GM12878 (cell line): ENCODE data around the gene TOLLIP. TPM values are rescaled to one million over a fixed set of nuclear protein-coding genes. Genes with fewer than 3 reads are reported as not detected.

Experiments
- ATAC-seq: fragments of 200-7000 bp; cut with Tn5 transposase; 3 replicates; pipeline ENCODE4 v1.9.1; 2020; ENCODE audit warnings: mild to moderate bottlenecking, moderate library complexity
- BruUV-seq: library from RNA; stranded (reverse); fragments of 400-500 nt; replicated peaks from 2 replicates; lab custom pipeline; 2021; lab: Mats Ljungman, UMichigan
- CTCF ChIA-PET: fragments of 300-600 bp; sonication (Branson Sonifier 250); formaldehyde crosslinking; extraction: SDS; loops from one replicate; lab custom pipeline; 2021; ENCODE audit warnings: inconsistent platforms; lab: Yijun Ruan, JAX
- POLR2A ChIA-PET: fragments of 350-600 bp; formaldehyde crosslinking; extraction: SDS; loops from one replicate; lab custom pipeline; 2021; ENCODE audit warnings: inconsistent platforms; lab: Charles Lee
- RAD21 ChIA-PET: fragments of 300-600 bp; sonication (Branson Sonifier 250); formaldehyde crosslinking; loops from one replicate; lab custom pipeline; 2023; ENCODE audit warnings: antibody characterized with exemption; ENCODE audit not compliant: unreplicated experiment; lab: Charles Lee
- SMC1A ChIA-PET: fragments of 300-600 bp; sonication (Branson Sonifier 250); formaldehyde crosslinking; loops from one replicate; lab custom pipeline; 2023; ENCODE audit not compliant: unreplicated experiment, uncharacterized antibody; lab: Charles Lee
- DNase-seq: peaks from one replicate; pipeline ENCODE4 v3.0.0-alpha.2; 2011; ENCODE audit warnings: low read depth, low spot score
- FAIRE-seq: peaks from 3 replicates; lab custom pipeline; 2011; peaks lifted over from hg19 to GRCh38; lab: Jason Lieb, UNC
- H2AFZ ChIP-seq: 2 replicates; pipeline ENCODE4 v1.6.0; 2011; ENCODE audit warnings: low read depth, low read length, control low read depth; ENCODE audit not compliant: control insufficient read depth
- H3K27ac ChIP-seq: 2 replicates; pipeline ENCODE4 v1.5.1; 2011; ENCODE audit warnings: control low read depth; ENCODE audit not compliant: control insufficient read depth, insufficient read depth
- H3K27me3 ChIP-seq, 2 experiments: replicated peaks in 1 of 2; 2 replicates each; pipeline versions ENCODE4 v1.6.0 to v1.6.1; 2011; ENCODE audit warnings: low read length in 1 of 2; ENCODE audit not compliant: control insufficient read depth in 2 of 2, insufficient read depth in 2 of 2
- H3K36me3 ChIP-seq, 2 experiments: 2 replicates each; pipeline ENCODE4 v1.5.1; 2011; ENCODE audit warnings: low read length in 1 of 2; ENCODE audit not compliant: control insufficient read depth in 2 of 2, insufficient read depth in 2 of 2
- H3K4me1 ChIP-seq: 2 replicates; pipeline ENCODE4 v1.6.1; 2011; ENCODE audit warnings: mild to moderate bottlenecking, low read length, moderate library complexity, mixed read lengths; ENCODE audit not compliant: control insufficient read depth, insufficient read depth
- H3K4me2 ChIP-seq: 2 replicates; pipeline ENCODE4 v1.6.0; 2011; ENCODE audit warnings: control low read depth; ENCODE audit not compliant: control insufficient read depth, insufficient read depth
- H3K4me3 ChIP-seq: fragments of 200-600 bp; sonication (generic); 2 replicates; pipeline ENCODE4 v1.5.1; 2016
- H3K79me2 ChIP-seq: 2 replicates; pipeline ENCODE4 v1.6.0; 2011; ENCODE audit warnings: low read length; ENCODE audit not compliant: control insufficient read depth, insufficient read depth
- H3K9ac ChIP-seq: 2 replicates; pipeline ENCODE4 v1.8.0; 2011; ENCODE audit warnings: low read length, control low read depth, mixed read lengths; ENCODE audit not compliant: control insufficient read depth, insufficient read depth
- H3K9me3 ChIP-seq: replicated peaks from 3 replicates; pipeline ENCODE4 v1.5.1; 2011; ENCODE audit warnings: mild to moderate bottlenecking, low read length; ENCODE audit not compliant: control insufficient read depth, insufficient read depth
- H4K20me1 ChIP-seq: 2 replicates; pipeline ENCODE4 v1.6.0; 2011; ENCODE audit not compliant: control insufficient read depth, insufficient read depth
- ESRRA ChIP-seq: IDR thresholded peaks from 2 replicates; pipeline ENCODE4 v1.6.1; 2012; ENCODE audit warnings: mild to moderate bottlenecking, low read length, improper control_type of control experiment
- POLR2A ChIP-seq: IDR thresholded peaks from 2 replicates; pipeline ENCODE4 v1.6.1; 2011; ENCODE audit warnings: low read depth, mild to moderate bottlenecking, low read length
- RAD21 ChIP-seq: IDR thresholded peaks from 2 replicates; pipeline ENCODE4 v1.6.1; 2011; ENCODE audit warnings: mild to moderate bottlenecking, low read depth, low read length, moderate library complexity; ENCODE audit not compliant: insufficient read depth
- SUZ12 ChIP-seq: fragments of 200-600 bp; sonication (generic); IDR thresholded peaks from one replicate; pipeline ENCODE4 v1.6.1; 2018; ENCODE audit warnings: antibody characterized with exemption, mild to moderate bottlenecking; ENCODE audit not compliant: unreplicated experiment
- WGBS: methylation state at CpG from one replicate; pipeline ENCODE4 v1.1.6; 2016; ENCODE audit warnings: low lambda C conversion rate; ENCODE audit not compliant: insufficient replicate concordance, insufficient coverage; ENCODE audit errors: missing lambda C conversion rate; 5-methylcytosine and 5-hydroxymethylcytosine counted together
- in situ Hi-C: fragments of 300-500 bp; cut with MboI; formaldehyde crosslinking; loops from 9 replicates; pipeline ENCODE4 v1.14.3; 2018; ENCODE audit warnings: mixed read lengths
- intact Hi-C: fragments of 100-400 bp; cut with micrococcal nuclease; formaldehyde crosslinking; loops from one replicate; pipeline ENCODE4 v1.14.2; 2022; ENCODE audit not compliant: unreplicated experiment
- polyA plus RNA-seq, 11 experiments: library from polyadenylated mRNA; depleted of rRNA in 4 of 11; unstranded in 6 of 11; stranded (reverse) in 5 of 11; fragments of >200 nt; fragmentation: Nextera tagmentation in 4 of 11; fragmentation: Illumina TruSeq in 1 of 11; extraction: Ambion mirVana in 4 of 11; extraction: Trizol in 1 of 11; gene quantifications; 1 replicate in 1 of 11; 2 replicates in 10 of 11; pipeline versions ENCODE4 v1.2.1 to v1.2.3, GENCODE V29; 2011 to 2016; ENCODE audit warnings: inconsistent platforms in 2 of 11, missing spikeins in 2 of 11, low read depth in 1 of 11
- total RNA-seq, 4 experiments: library from RNA; depleted of rRNA in 3 of 4; stranded (reverse); fragments of >200 nt in 3 of 4; fragmentation: Illumina TruSeq in 1 of 4; extraction: Trizol in 1 of 4; gene quantifications; 2 replicates each; pipeline versions ENCODE4 v1.2.1 to v1.2.3, GENCODE V29; 2013 to 2021
- TF ChIP-seq, protein P1 (sequence below): fragments of 450-650 bp; conservative IDR thresholded peaks from 2 replicates; pipeline ENCODE4 v1.6.1; 2017; ENCODE audit warnings: mild to moderate bottlenecking, moderate library complexity

TOLLIP gene
- total and polyA plus RNA-seq, 10 of the 15 experiments (the other 5 are each of a cell fraction or from before 2014, with no cell fraction given) = 0.47 to 39.5 (median 21.6) TPM

DNA sequence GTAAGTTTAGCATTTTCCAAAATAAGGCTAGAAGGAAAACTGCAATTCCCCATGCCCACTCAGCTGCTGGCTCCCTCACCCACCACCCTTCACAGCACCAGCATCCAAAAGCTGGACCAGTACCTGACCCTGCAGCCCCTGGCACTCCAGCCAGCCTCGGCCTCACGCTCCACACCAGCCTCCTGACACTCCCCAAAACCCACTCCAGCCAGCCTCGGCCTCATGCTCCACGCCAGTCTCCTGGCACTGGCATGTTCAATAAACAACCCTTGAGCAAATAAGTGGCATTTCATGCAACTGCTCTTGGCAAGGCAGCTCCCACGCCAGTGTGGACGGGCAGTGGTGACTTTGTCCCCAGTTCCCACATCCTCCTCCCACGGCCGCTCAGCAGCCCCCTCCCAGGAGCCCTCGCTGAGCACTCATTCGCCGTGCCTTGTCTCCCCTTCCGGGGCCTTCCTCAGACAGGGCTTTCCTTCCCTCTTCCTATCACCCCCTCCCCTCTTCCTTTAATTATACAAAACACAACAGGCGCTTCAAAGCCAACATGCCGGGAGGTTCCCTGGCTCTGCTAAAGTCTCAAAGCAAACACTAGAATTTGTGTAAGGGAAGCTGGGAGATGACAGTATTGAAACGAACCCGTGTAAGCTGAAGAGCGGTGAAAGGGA is 6.8 kb downstream of the TOLLIP start:
- H3K36me3 ChIP-seq = peaks cover 0 to 5% of the 10 kb centered on the region in 2 experiments; a peak in 2 of 4 replicates
- no peak for FAIRE-seq
- peaks cover 8% of the 10 kb centered on the region for H3K4me1 ChIP-seq
- H3K79me2 ChIP-seq = peaks cover 7% of the 10 kb centered on the region
- RAD21 ChIA-PET = no interaction called here
- no TSS peak for BruUV-seq
- POLR2A ChIA-PET = no interaction called here
- no peaks in the 10 kb centered on the region; the same call in 1 of the 2 replicates for H4K20me1 ChIP-seq
- CTCF ChIA-PET = no interaction called here
- SMC1A ChIA-PET = no interaction called here
- in situ Hi-C loops = no loop called here
- H3K27me3 ChIP-seq = no peaks in the 10 kb centered on the region
- DNase-seq = no peak
- ATAC-seq = no peak
- H3K9ac ChIP-seq = no peak overlapping the region
- H2AFZ ChIP-seq = no peak overlapping the region
- no peak overlapping the region for H3K27ac ChIP-seq
- TF ChIP-seq ESRRA (no peak), RAD21 (no peak), POLR2A (0 out of 2 replicates have a peak, but pooled peaks have one; percentile 20), SUZ12 (no peak)
- TF ChIP-seq, protein P1, sequence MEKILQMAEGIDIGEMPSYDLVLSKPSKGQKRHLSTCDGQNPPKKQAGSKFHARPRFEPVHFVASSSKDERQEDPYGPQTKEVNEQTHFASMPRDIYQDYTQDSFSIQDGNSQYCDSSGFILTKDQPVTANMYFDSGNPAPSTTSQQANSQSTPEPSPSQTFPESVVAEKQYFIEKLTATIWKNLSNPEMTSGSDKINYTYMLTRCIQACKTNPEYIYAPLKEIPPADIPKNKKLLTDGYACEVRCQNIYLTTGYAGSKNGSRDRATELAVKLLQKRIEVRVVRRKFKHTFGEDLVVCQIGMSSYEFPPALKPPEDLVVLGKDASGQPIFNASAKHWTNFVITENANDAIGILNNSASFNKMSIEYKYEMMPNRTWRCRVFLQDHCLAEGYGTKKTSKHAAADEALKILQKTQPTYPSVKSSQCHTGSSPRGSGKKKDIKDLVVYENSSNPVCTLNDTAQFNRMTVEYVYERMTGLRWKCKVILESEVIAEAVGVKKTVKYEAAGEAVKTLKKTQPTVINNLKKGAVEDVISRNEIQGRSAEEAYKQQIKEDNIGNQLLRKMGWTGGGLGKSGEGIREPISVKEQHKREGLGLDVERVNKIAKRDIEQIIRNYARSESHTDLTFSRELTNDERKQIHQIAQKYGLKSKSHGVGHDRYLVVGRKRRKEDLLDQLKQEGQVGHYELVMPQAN = no peak
- TF ChIP-seq, all 136 proteins: peak for 1
- intact Hi-C loops = loop anchor here (10.0 kb wide), 2 partner anchors 82 to 272 kb away; partner anchors contain the start of genes BRSK2 and DUSP8
- H3K4me2 ChIP-seq = no peak overlapping the region
- 83% methylated on average over 17 of the region's 17 CpGs for WGBS
- no peaks in the 10 kb centered on the region; the same call in 2 of the 3 replicates for H3K9me3 ChIP-seq
- H3K4me3 ChIP-seq = no peak overlapping the region
